HG03439 (cell line): ENCODE results near the gene UGT1A5.

Source experiments
- ATAC-seq: cut with Tn5 transposase; IDR thresholded peaks from one replicate; pipeline ENCODE4 v1.9.1; 2021; ENCODE audit warnings: mild to moderate bottlenecking, moderate library complexity; ENCODE audit not compliant: unreplicated experiment

UGT1A5 gene

GRCh38 chr2:233822101-233822771, 109.5 kb downstream of the UGT1A5 start:
- no peak for ATAC-seq
